Large intestine (tissue), 3 donors: ENCODE measurements around the gene FRZB. TPM values are rescaled to one million over a fixed set of nuclear protein-coding genes. Genes with fewer than 3 reads are reported as not detected.

Source experiments
- DNase-seq, 2 donors: peaks; one replicate each; pipeline versions ENCODE4 v3.0.0 to v3.0.0-alpha.2; 2013
- H3K27ac ChIP-seq: one replicate; pipeline ENCODE4 v1.5.1; 2013; ENCODE audit warnings: low read length
- H3K27me3 ChIP-seq: 2 replicates; pipeline ENCODE4 v1.6.1; 2013; ENCODE audit warnings: low read length; ENCODE audit not compliant: control insufficient read depth, insufficient read depth
- H3K36me3 ChIP-seq: 2 replicates; pipeline ENCODE4 v1.6.1; 2013; ENCODE audit warnings: low read length; ENCODE audit not compliant: control insufficient read depth, insufficient read depth
- H3K4me1 ChIP-seq: one replicate; pipeline ENCODE4 v1.6.1; 2013; ENCODE audit warnings: low read length; ENCODE audit not compliant: control insufficient read depth, insufficient read depth
- H3K4me3 ChIP-seq: one replicate; pipeline ENCODE4 v1.5.1; 2013; ENCODE audit warnings: low read length
- H3K9me3 ChIP-seq: one replicate; pipeline ENCODE4 v1.6.1; 2013; ENCODE audit warnings: mild to moderate bottlenecking, low read depth, low read length, moderate library complexity; ENCODE audit not compliant: control insufficient read depth
- WGBS: methylation state at CpG from one replicate; pipeline ENCODE4 v1.1.5; 2013; ENCODE audit warnings: low lambda C conversion rate; ENCODE audit not compliant: insufficient coverage; 5-methylcytosine and 5-hydroxymethylcytosine counted together
- polyA plus RNA-seq: library from polyadenylated mRNA; unstranded; fragments of 120-200 nt; gene quantifications from one replicate; pipeline ENCODE4 v1.2.1, GENCODE V29; 2013

Gene FRZB
- polyA plus RNA-seq, 1 donor, result 34.5 TPM

DNA sequence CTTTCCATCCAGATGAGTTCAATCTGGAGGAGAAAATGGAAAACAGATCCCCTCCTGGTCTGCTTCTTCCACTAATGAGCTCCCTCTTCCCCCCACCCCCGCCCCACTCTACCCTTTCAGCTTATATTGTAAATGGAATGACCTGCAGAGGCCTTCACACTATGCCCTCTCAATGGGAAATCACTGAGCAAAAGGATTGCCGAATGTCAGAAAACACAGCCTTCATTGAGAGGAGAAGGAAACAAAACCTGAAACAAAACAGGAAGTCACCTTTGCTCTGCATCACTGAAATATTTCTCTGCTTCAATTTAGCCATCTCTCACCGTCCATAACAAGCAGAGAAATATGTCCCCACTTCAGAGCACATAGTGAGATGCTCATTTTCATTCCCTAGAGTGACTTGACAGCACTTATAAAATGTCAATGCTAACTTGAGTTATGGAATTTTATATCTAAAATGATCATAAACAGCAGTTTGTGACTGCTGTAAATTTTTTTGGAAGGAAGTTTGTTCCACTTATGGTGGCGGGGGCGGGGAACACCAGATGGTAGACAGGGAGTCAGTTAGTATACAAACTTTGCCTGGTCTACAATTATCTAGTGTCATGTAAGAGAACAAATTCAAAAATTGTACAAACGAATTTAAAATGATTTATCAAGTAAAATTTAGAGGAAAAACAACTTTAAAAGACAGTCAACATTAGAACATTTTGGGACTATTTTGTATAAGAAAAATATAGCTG is 1.8 kb upstream of the FRZB start:
- Histone ChIP-seq H3K36me3 (no peaks in the 10 kb centered on the region), H3K27ac (peak overlapping the region; percentile 5), H3K27me3 (peaks cover 5% of the 10 kb centered on the region), H3K9me3 (no peaks in the 10 kb centered on the region), H3K4me1 (peaks cover 10% of the 10 kb centered on the region), H3K4me3 (no peak overlapping the region)
- peak in 1 of 2 donors; percentile 52 for DNase-seq
- WGBS, result 48% methylated on average over 2 of the region's 6 CpGs

GRCh38 chr2:182867426-182868053 is 1.1 kb upstream of the FRZB start:
- Histone ChIP-seq H3K27ac (peak overlapping the region; percentile 48), H3K36me3 (no peaks in the 10 kb centered on the region), H3K27me3 (peaks cover 5% of the 10 kb centered on the region), H3K9me3 (no peaks in the 10 kb centered on the region), H3K4me1 (peaks cover 10% of the 10 kb centered on the region), H3K4me3 (peak overlapping the region; percentile 45)
- peak in 1 of 2 donors; percentile 42 for DNase-seq
- WGBS, result 0% methylated on average over 1 of the region's 12 CpGs

GRCh38 chr2:182866095-182866460 is 359 bp downstream of the FRZB start:
- Histone ChIP-seq H3K9me3 (no peaks in the 10 kb centered on the region), H3K4me3 (peak overlapping the region; percentile 45), H3K27ac (no peak overlapping the region), H3K36me3 (no peaks in the 10 kb centered on the region), H3K4me1 (peaks cover 10% of the 10 kb centered on the region), H3K27me3 (peaks cover 5% of the 10 kb centered on the region)
- WGBS, result no CpG with 5 or more reads among the region's 19 CpGs
- DNase-seq, result no peak

- peaks cover 10% of the 10 kb centered on the region for H3K4me1 ChIP-seq
- peak overlapping the region; percentile 4 for H3K4me3 ChIP-seq
- H3K27ac ChIP-seq, result no peak overlapping the region
Observed at GRCh38 chr2:182864949-182865570, 1.4 kb downstream of the FRZB start.

GRCh38 chr2:182863642-182864041 is 2.8 kb downstream of the FRZB start:
- H3K36me3 ChIP-seq, result no peaks in the 10 kb centered on the region
- no peaks in the 10 kb centered on the region for H3K9me3 ChIP-seq
- no peak overlapping the region for H3K27ac ChIP-seq
- peaks cover 10% of the 10 kb centered on the region for H3K4me1 ChIP-seq
- H3K4me3 ChIP-seq, result no peak overlapping the region
- peaks cover 5% of the 10 kb centered on the region for H3K27me3 ChIP-seq
- no peak for DNase-seq

More at GRCh38 chr2:182864949-182865570, 1.4 kb downstream of the FRZB start:
- Histone ChIP-seq H3K36me3 (no peaks in the 10 kb centered on the region), H3K9me3 (no peaks in the 10 kb centered on the region), H3K27me3 (peaks cover 5% of the 10 kb centered on the region)
- DNase-seq, result no peak
- 38% methylated on average over 1 of the region's 4 CpGs for whole genome bisulfite sequencing

GRCh38 chr2:182862091-182862490 is 4.3 kb downstream of the FRZB start:
- DNase-seq, result no peak
- 81% methylated on average over 4 of the region's 5 CpGs for WGBS
- H3K27ac ChIP-seq, result no peak overlapping the region
- H3K27me3 ChIP-seq, result peaks cover 5% of the 10 kb centered on the region
- no peaks in the 10 kb centered on the region for H3K4me1 ChIP-seq
- H3K36me3 ChIP-seq, result no peaks in the 10 kb centered on the region
- H3K9me3 ChIP-seq, result peaks cover 4% of the 10 kb centered on the region
- no peak overlapping the region for H3K4me3 ChIP-seq

DNA sequence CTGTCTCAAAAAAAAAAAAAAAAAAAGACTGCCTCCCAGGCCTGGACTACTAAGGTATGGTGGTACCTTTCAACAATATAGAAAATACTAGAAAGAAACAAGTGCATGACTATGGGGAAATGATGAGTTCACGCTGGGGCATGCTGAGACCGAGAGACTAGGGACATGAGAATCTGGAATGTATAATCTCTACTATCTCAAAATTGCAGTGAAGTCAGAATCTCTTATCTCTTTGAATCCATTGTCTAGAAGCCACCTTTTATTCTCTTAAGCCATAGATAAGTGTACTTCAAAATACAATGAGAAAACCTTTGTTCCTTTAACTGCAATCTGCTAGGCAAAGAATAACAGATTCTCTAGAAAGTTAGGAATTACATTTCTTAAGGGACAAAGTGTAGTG is 5.6 kb downstream of the FRZB start:
- no peaks in the 10 kb centered on the region for H3K4me1 ChIP-seq
- no peak overlapping the region for H3K27ac ChIP-seq
- H3K27me3 ChIP-seq, result no peaks in the 10 kb centered on the region
- H3K36me3 ChIP-seq, result no peaks in the 10 kb centered on the region
- WGBS, result no CpG with 5 or more reads among the region's 2 CpGs
- DNase-seq, result no peak
- H3K4me3 ChIP-seq, result no peak overlapping the region
- peaks cover 4% of the 10 kb centered on the region for H3K9me3 ChIP-seq

DNA sequence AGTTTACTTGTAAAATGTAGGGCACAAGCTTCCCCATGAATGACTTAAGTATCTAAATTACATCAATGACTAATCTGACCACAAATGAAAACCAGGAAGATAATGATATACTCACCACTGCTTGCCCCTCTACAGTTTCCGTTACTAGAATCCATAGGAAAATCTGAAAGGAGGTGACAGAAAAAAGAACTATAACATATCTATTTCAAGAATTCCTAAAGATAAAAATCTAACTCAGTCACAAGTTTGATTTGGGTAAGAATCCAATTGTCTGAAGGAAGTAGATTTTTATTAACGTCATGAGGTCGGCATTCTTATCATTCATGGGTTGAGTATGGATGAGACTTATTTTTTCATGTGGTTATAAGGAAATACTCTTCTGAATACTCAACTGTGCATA is 7.8 kb downstream of the FRZB start:
- no peaks in the 10 kb centered on the region for H3K4me1 ChIP-seq
- H3K9me3 ChIP-seq, result peaks cover 4% of the 10 kb centered on the region
- H3K27ac ChIP-seq, result no peak overlapping the region
- H3K27me3 ChIP-seq, result no peaks in the 10 kb centered on the region
- no peak overlapping the region for H3K4me3 ChIP-seq
- no peak for DNase-seq
- no peaks in the 10 kb centered on the region for H3K36me3 ChIP-seq
- WGBS, result no CpG with 5 or more reads among the region's 3 CpGs

GRCh38 chr2:182855376-182855775 is 11.1 kb downstream of the FRZB start:
- no peak overlapping the region for H3K27ac ChIP-seq
- H3K9me3 ChIP-seq, result peaks cover 4% of the 10 kb centered on the region
- H3K4me1 ChIP-seq, result no peaks in the 10 kb centered on the region
- WGBS, result 92% methylated on average over 2 of the region's 2 CpGs
- H3K4me3 ChIP-seq, result no peak overlapping the region
- no peaks in the 10 kb centered on the region for H3K36me3 ChIP-seq
- no peaks in the 10 kb centered on the region for H3K27me3 ChIP-seq
- no peak for DNase-seq

- Histone ChIP-seq H3K4me3 (no peak overlapping the region), H3K36me3 (no peaks in the 10 kb centered on the region), H3K27ac (no peak overlapping the region), H3K9me3 (peaks cover 4% of the 10 kb centered on the region), H3K4me1 (no peaks in the 10 kb centered on the region), H3K27me3 (no peaks in the 10 kb centered on the region)
- 72% methylated on average over 2 of the region's 5 CpGs for WGBS
- no peak for DNase-seq
Observed at GRCh38 chr2:182854375-182855105, 11.9 kb downstream of the FRZB start.
